HEK293 (cell line): ENCODE measurements around the gene METTL16.

ENCODE experiments used
- CTCF ChIA-PET: fragments of 350-600 bp; formaldehyde crosslinking; extraction: SDS; loops from one replicate; lab custom pipeline; 2021; ENCODE audit warnings: antibody characterized with exemption; lab: Yijun Ruan, JAX
- POLR2A ChIA-PET: fragments of 300-600 bp; formaldehyde crosslinking; extraction: SDS; loops from one replicate; lab custom pipeline; 2020; ENCODE audit warnings: antibody characterized with exemption, inconsistent platforms; lab: Yijun Ruan, JAX
- H3K27ac ChIP-seq: fragments of 200-500 bp; sonication (Bioruptor generic); 2 replicates; pipeline ENCODE4 v1.5.1; 2014; ENCODE audit warnings: low read depth, low read length, control low read depth, inconsistent platforms; ENCODE audit errors: extremely low read depth
- H3K36me3 ChIP-seq, 2 experiments: fragments of 200-500 bp in 1 of 2; sonication (Bioruptor generic) in 1 of 2; 1 replicate in 1 of 2; 2 replicates in 1 of 2; pipeline ENCODE4 v1.5.1; 2014 to 2017; ENCODE audit warnings: inconsistent platforms in 2 of 2, low read length in 2 of 2; ENCODE audit not compliant: control insufficient read depth in 2 of 2, insufficient read depth in 1 of 2
- H3K4me1 ChIP-seq: fragments of 200-500 bp; sonication (Bioruptor generic); 2 replicates; pipeline ENCODE4 v1.5.1; 2014; ENCODE audit warnings: mild to moderate bottlenecking, low read length, inconsistent platforms; ENCODE audit not compliant: control insufficient read depth, insufficient read depth
- H3K4me3 ChIP-seq: 2 replicates; pipeline ENCODE4 v1.5.1; 2011; ENCODE audit warnings: low read depth, mild to moderate bottlenecking, control low read depth, low read length, moderate library complexity
- H3K9me3 ChIP-seq: fragments of 200-500 bp; sonication (Bioruptor generic); 2 replicates; pipeline ENCODE4 v1.5.1; 2014; ENCODE audit warnings: low read depth, low read length, inconsistent platforms; ENCODE audit not compliant: control insufficient read depth, insufficient read depth
- IKZF3 ChIP-seq: fragments of 450-650 bp; IDR thresholded peaks from 2 replicates; pipeline ENCODE4 v1.5.0; 2018; ENCODE audit warnings: missing biosample characterization, mild to moderate bottlenecking, missing genetic modification characterization, moderate library complexity
- KLF17 ChIP-seq: fragments of 450-650 bp; formaldehyde crosslinking; IDR thresholded peaks from 2 replicates; pipeline ENCODE4 v1.5.1; 2016; ENCODE audit warnings: missing biosample characterization, missing genetic modification characterization
- REPIN1 ChIP-seq: fragments of 450-650 bp; formaldehyde crosslinking; IDR thresholded peaks from 2 replicates; pipeline ENCODE4 v1.5.1; 2017; ENCODE audit warnings: missing biosample characterization, missing genetic modification characterization, low read depth
- ZFP37 ChIP-seq: fragments of 450-650 bp; formaldehyde crosslinking; IDR thresholded peaks from 2 replicates; pipeline ENCODE4 v1.5.1; 2016; ENCODE audit warnings: missing biosample characterization, missing genetic modification characterization
- ZNF10 ChIP-seq: fragments of 450-650 bp; formaldehyde crosslinking; IDR thresholded peaks from 2 replicates; pipeline ENCODE4 v1.5.1; 2017; ENCODE audit warnings: missing biosample characterization, missing genetic modification characterization
- ZNF114 ChIP-seq: fragments of 450-650 bp; formaldehyde crosslinking; IDR thresholded peaks from 2 replicates; pipeline ENCODE4 v1.5.0; 2017; ENCODE audit warnings: missing biosample characterization, missing genetic modification characterization
- ZNF138 ChIP-seq: fragments of 450-650 bp; formaldehyde crosslinking; IDR thresholded peaks from 2 replicates; pipeline ENCODE4 v1.5.1; 2016; ENCODE audit warnings: missing biosample characterization, missing genetic modification characterization, borderline replicate concordance
- ZNF148 ChIP-seq: fragments of 450-650 bp; formaldehyde crosslinking; IDR thresholded peaks from 2 replicates; pipeline ENCODE4 v1.5.0; 2017; ENCODE audit warnings: missing biosample characterization, missing genetic modification characterization, borderline replicate concordance
- ZNF155 ChIP-seq: fragments of 450-650 bp; formaldehyde crosslinking; IDR thresholded peaks from 2 replicates; pipeline ENCODE4 v1.5.1; 2016; ENCODE audit warnings: missing biosample characterization, missing genetic modification characterization
- ZNF174 ChIP-seq: fragments of 450-650 bp; formaldehyde crosslinking; IDR thresholded peaks from 2 replicates; pipeline ENCODE4 v1.5.0; 2017; ENCODE audit warnings: missing biosample characterization, mild to moderate bottlenecking, missing genetic modification characterization
- ZNF175 ChIP-seq: fragments of 450-650 bp; formaldehyde crosslinking; IDR thresholded peaks from 2 replicates; pipeline ENCODE4 v1.5.1; 2016; ENCODE audit warnings: missing biosample characterization, missing genetic modification characterization
- ZNF266 ChIP-seq: fragments of 450-650 bp; formaldehyde crosslinking; IDR thresholded peaks from 2 replicates; pipeline ENCODE4 v1.5.1; 2016; ENCODE audit warnings: missing biosample characterization, missing genetic modification characterization, low read depth
- ZNF350 ChIP-seq: fragments of 450-650 bp; formaldehyde crosslinking; IDR thresholded peaks from 2 replicates; pipeline ENCODE4 v1.5.0; 2017; ENCODE audit warnings: missing biosample characterization, mild to moderate bottlenecking, missing genetic modification characterization
- ZNF501 ChIP-seq: fragments of 450-650 bp; formaldehyde crosslinking; IDR thresholded peaks from 2 replicates; pipeline ENCODE4 v1.5.1; 2016; ENCODE audit warnings: missing biosample characterization, missing genetic modification characterization
- ZNF571 ChIP-seq: fragments of 450-650 bp; formaldehyde crosslinking; IDR thresholded peaks from 2 replicates; pipeline ENCODE4 v1.5.0; 2017; ENCODE audit warnings: missing biosample characterization, missing genetic modification characterization
- ZNF585B ChIP-seq: fragments of 450-650 bp; formaldehyde crosslinking; IDR thresholded peaks from 2 replicates; pipeline ENCODE4 v1.5.1; 2016; ENCODE audit warnings: missing biosample characterization, missing genetic modification characterization
- ZNF624 ChIP-seq: fragments of 450-650 bp; formaldehyde crosslinking; IDR thresholded peaks from 2 replicates; pipeline ENCODE4 v1.5.1; 2017; ENCODE audit warnings: missing biosample characterization, missing genetic modification characterization
- ZNF626 ChIP-seq: fragments of 450-650 bp; sonication (Bioruptor Pico); formaldehyde crosslinking; IDR thresholded peaks from 2 replicates; pipeline ENCODE4 v1.5.1; 2018; ENCODE audit warnings: missing biosample characterization, missing genetic modification characterization, inconsistent platforms
- ZNF629 ChIP-seq: fragments of 450-650 bp; formaldehyde crosslinking; IDR thresholded peaks from 2 replicates; pipeline ENCODE4 v1.5.1; 2017; ENCODE audit warnings: missing biosample characterization, missing genetic modification characterization
- ZNF654 ChIP-seq: fragments of 450-650 bp; formaldehyde crosslinking; IDR thresholded peaks from 2 replicates; pipeline ENCODE4 v1.5.1; 2016; ENCODE audit warnings: low read depth, missing biosample characterization, missing genetic modification characterization
- ZNF658 ChIP-seq: fragments of 450-650 bp; formaldehyde crosslinking; IDR thresholded peaks from 2 replicates; pipeline ENCODE4; 2016; ENCODE audit warnings: missing biosample characterization, missing genetic modification characterization
- ZNF677 ChIP-seq: fragments of 450-650 bp; IDR thresholded peaks from 2 replicates; pipeline ENCODE4 v1.5.0; 2018; ENCODE audit warnings: missing biosample characterization, mild to moderate bottlenecking, missing genetic modification characterization, moderate library complexity
- ZNF701 ChIP-seq: fragments of 450-650 bp; formaldehyde crosslinking; IDR thresholded peaks from 2 replicates; pipeline ENCODE4 v1.5.1; 2016; ENCODE audit warnings: missing biosample characterization, missing genetic modification characterization
- ZNF768 ChIP-seq: fragments of 450-650 bp; formaldehyde crosslinking; IDR thresholded peaks from 2 replicates; pipeline ENCODE4 v1.5.1; 2018; ENCODE audit warnings: missing biosample characterization, mild to moderate bottlenecking, missing genetic modification characterization
- ZSCAN16 ChIP-seq: fragments of 450-650 bp; formaldehyde crosslinking; IDR thresholded peaks from 2 replicates; pipeline ENCODE4 v1.5.1; 2016; ENCODE audit warnings: missing biosample characterization, missing genetic modification characterization
- TF ChIP-seq, protein P1 (sequence below): fragments of 450-650 bp; formaldehyde crosslinking; IDR thresholded peaks from 2 replicates; pipeline ENCODE4 v1.5.1; 2017; ENCODE audit warnings: missing biosample characterization, missing genetic modification characterization

The METTL16 gene

DNA sequence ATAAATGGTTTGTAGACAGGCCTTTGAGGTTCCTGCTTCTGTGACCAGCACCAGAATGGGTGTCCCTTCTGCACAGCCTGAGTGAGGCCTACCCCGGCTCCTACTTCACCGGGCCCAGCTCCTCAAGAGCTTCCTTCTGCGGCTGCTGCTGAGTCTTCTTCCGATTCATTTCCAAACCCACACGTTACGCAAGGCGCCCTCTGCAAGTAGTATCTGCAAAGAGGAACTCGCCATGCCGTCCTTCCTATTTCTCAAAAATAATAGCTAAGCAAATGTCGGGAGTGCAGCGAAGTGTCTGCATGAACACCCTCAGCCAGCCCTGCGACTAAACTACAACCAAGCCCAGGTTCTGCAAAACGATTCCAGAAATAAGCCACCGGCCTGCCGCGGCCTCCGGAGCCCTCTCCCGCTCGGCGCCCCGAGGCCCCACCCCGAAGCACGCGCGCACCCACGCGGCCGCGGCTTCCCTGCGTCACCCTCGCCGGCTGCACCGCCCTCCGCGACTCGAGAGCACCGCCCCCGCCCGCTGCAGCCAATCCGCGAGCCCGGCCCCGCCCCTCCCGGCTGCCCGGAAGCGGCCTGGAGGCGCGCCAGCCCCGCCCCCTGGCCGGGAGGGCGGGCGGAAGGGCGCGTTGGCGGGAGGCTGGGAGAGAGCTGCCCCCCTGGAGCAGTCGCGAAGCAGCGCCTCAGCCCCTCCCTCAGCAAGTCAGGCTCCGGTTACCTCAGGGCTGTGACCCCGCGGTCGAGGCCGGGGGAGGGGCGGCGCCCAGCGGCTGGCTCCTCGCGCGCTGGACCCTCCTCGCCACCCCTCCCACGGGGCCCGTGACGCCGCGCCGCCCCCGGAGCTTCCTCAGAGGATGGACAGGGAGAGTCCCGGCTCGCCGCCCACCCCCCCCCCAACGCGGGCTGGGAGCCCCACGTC is 119.2 kb downstream of the METTL16 start (continued):
- no peak for TF ChIP-seq ZNF148
- no peak for TF ChIP-seq ZNF658
- peak; percentile 14; the same call in 1 of the 2 replicates for TF ChIP-seq REPIN1 (tag by site-specific recombination)
- TF ChIP-seq KLF17 (tag by site-specific recombination), result no peak
- TF ChIP-seq ZFP37 (tag by site-specific recombination), result no peak
- no peak for TF ChIP-seq ZNF768 (tag by site-specific recombination)
- no peak for TF ChIP-seq ZNF114 (tag by site-specific recombination)
- TF ChIP-seq ZNF629 (tag by site-specific recombination), result 0 out of 2 replicates have a peak, but pooled peaks have one; percentile 53
- TF ChIP-seq, protein P1, sequence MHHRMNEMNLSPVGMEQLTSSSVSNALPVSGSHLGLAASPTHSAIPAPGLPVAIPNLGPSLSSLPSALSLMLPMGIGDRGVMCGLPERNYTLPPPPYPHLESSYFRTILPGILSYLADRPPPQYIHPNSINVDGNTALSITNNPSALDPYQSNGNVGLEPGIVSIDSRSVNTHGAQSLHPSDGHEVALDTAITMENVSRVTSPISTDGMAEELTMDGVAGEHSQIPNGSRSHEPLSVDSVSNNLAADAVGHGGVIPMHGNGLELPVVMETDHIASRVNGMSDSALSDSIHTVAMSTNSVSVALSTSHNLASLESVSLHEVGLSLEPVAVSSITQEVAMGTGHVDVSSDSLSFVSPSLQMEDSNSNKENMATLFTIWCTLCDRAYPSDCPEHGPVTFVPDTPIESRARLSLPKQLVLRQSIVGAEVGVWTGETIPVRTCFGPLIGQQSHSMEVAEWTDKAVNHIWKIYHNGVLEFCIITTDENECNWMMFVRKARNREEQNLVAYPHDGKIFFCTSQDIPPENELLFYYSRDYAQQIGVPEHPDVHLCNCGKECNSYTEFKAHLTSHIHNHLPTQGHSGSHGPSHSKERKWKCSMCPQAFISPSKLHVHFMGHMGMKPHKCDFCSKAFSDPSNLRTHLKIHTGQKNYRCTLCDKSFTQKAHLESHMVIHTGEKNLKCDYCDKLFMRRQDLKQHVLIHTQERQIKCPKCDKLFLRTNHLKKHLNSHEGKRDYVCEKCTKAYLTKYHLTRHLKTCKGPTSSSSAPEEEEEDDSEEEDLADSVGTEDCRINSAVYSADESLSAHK (tag by site-specific recombination), result no peak
- TF ChIP-seq ZNF654 (tag by site-specific recombination), result no peak
- TF ChIP-seq ZNF677 (tag by site-specific recombination), result no peak
- TF ChIP-seq ZNF174 (tag by site-specific recombination), result no peak
- no peak for TF ChIP-seq ZNF155
- TF ChIP-seq IKZF3 (tag by site-specific recombination), result peak; percentile 90
- TF ChIP-seq ZNF501 (tag by site-specific recombination), result no peak
- no peak for TF ChIP-seq ZNF585B (tag by site-specific recombination)
- no peak for TF ChIP-seq ZNF701 (tag by site-specific recombination)
- TF ChIP-seq, all 188 proteins: peak for 31

GRCh38 chr17:2391597-2392251 is 120.0 kb downstream of the METTL16 start:
- Histone ChIP-seq H3K27ac (peak overlapping the region; percentile 97; the same call in 1 of the 2 replicates), H3K9me3 (no peaks in the 10 kb centered on the region), H3K4me1 (peaks cover 30% of the 10 kb centered on the region), H3K4me3 (no peak overlapping the region), H3K36me3 (peaks cover 0 to 10% of the 10 kb centered on the region in 2 experiments; a peak in 2 of 3 replicates)
- ChIA-PET POLR2A (interaction anchor here (1.4 to 2.4 kb wide), 4 partner anchors 9 to 88 kb away, joined by 3 to 20 read pairs (median 10); partner anchors contain the start of genes SMG6 and SRR), CTCF (interaction anchor here (2.0 to 4.6 kb wide), 3 partner anchors 9 to 39 kb away, joined by 7 to 48 read pairs (median 24); no protein-coding TSS in a partner anchor)
- no peak for TF ChIP-seq ZNF571 (tag by site-specific recombination)
- TF ChIP-seq ZNF266, result no peak
- no peak for TF ChIP-seq ZNF350 (tag by site-specific recombination)
- TF ChIP-seq ZNF626 (tag by site-specific recombination), result no peak
- TF ChIP-seq, protein P1 (tag by site-specific recombination), result no peak
- no peak for TF ChIP-seq ZNF624 (tag by site-specific recombination)
- TF ChIP-seq ZNF175, result no peak
- no peak for TF ChIP-seq ZNF138
- TF ChIP-seq ZNF585B (tag by site-specific recombination), result no peak
- no peak for TF ChIP-seq ZSCAN16 (tag by site-specific recombination)
- TF ChIP-seq ZNF10 (tag by site-specific recombination), result no peak
- no peak for TF ChIP-seq ZNF114 (tag by site-specific recombination)
